CD14-positive monocyte (primary cell): ENCODE measurements around the gene B3GNT8. TPM values are rescaled to one million over a fixed set of nuclear protein-coding genes. Genes with fewer than 3 reads are reported as not detected.

Source experiments
- DNase-seq, 3 donors: peaks; one replicate each; pipeline ENCODE4 v3.0.0-alpha.2; 2011 to 2022
- H2AFZ ChIP-seq: 2 replicates; pipeline ENCODE4 v1.6.0; 2012; ENCODE audit warnings: mild to moderate bottlenecking, low read depth, low read length, inconsistent platforms; ENCODE audit not compliant: insufficient read depth, poor library complexity, severe bottlenecking
- H3K27ac ChIP-seq, 2 donors: 1 replicate in 1 of 2; 2 replicates in 1 of 2; pipeline ENCODE4 v1.5.1; 2012 to 2013; ENCODE audit warnings: low read length in 2 of 2, control low read depth in 1 of 2, inconsistent platforms in 1 of 2, low read depth in 1 of 2, mild to moderate bottlenecking in 1 of 2
- H3K27me3 ChIP-seq, 2 donors: one replicate each; pipeline versions ENCODE4 v1.6.0 to v1.6.1; 2011 to 2013; ENCODE audit warnings: low read length in 2 of 2; ENCODE audit not compliant: control insufficient read depth in 2 of 2, insufficient read depth in 2 of 2
- H3K36me3 ChIP-seq, 2 donors: replicated peaks in 1 of 2; 1 replicate in 1 of 2; 2 replicates in 1 of 2; pipeline versions ENCODE4 v1.5.1 to v1.6.1; 2012 to 2013; ENCODE audit warnings: low read length in 2 of 2, control low read depth in 1 of 2, inconsistent platforms in 1 of 2, mild to moderate bottlenecking in 1 of 2; ENCODE audit not compliant: insufficient read depth in 2 of 2, control insufficient read depth in 1 of 2
- H3K4me1 ChIP-seq, 2 donors: 1 replicate in 1 of 2; 2 replicates in 1 of 2; pipeline versions ENCODE4 v1.5.1 to v1.6.1; 2012 to 2013; ENCODE audit warnings: low read length in 2 of 2, control low read depth in 1 of 2, inconsistent platforms in 1 of 2, mild to moderate bottlenecking in 1 of 2, moderate library complexity in 1 of 2; ENCODE audit not compliant: insufficient read depth in 2 of 2, control insufficient read depth in 1 of 2
- H3K4me2 ChIP-seq: replicated peaks from 2 replicates; pipeline ENCODE3; 2012; ENCODE audit warnings: low read length, moderate library complexity, mild to moderate bottlenecking; ENCODE audit not compliant: poor library complexity, severe bottlenecking; ENCODE audit errors: extremely low read depth
- H3K4me3 ChIP-seq, 3 experiments: fragments of 200-600 bp in 1 of 3; sonication (generic) in 1 of 3; replicated peaks in 1 of 3; 1 replicate in 2 of 3; 2 replicates in 1 of 3; pipeline ENCODE4 v1.5.1; 2011 to 2013; ENCODE audit warnings: low read length in 3 of 3, mild to moderate bottlenecking in 3 of 3, control low read depth in 2 of 3, low read depth in 2 of 3, inconsistent platforms in 1 of 3, moderate library complexity in 1 of 3
- H3K79me2 ChIP-seq: 2 replicates; pipeline ENCODE4 v1.6.0; 2012; ENCODE audit warnings: mild to moderate bottlenecking, control low read depth, inconsistent platforms, low read length, moderate library complexity; ENCODE audit not compliant: insufficient read depth
- H3K9ac ChIP-seq: 2 replicates; pipeline ENCODE4 v1.6.0; 2017; ENCODE audit warnings: low read length, mild to moderate bottlenecking; ENCODE audit not compliant: insufficient read depth, poor library complexity, severe bottlenecking
- H3K9me3 ChIP-seq, 2 donors: replicated peaks in 1 of 2; 1 replicate in 1 of 2; 2 replicates in 1 of 2; pipeline versions ENCODE4 v1.5.1 to v1.6.1; 2012 to 2013; ENCODE audit warnings: low read length in 2 of 2, control low read depth in 1 of 2; ENCODE audit not compliant: control insufficient read depth in 1 of 2, insufficient read depth in 1 of 2
- H4K20me1 ChIP-seq: 2 replicates; pipeline ENCODE4 v1.6.0; 2012; ENCODE audit warnings: mild to moderate bottlenecking, low read length, control low read depth, moderate library complexity; ENCODE audit not compliant: insufficient read depth
- H3K27ac Mint-ChIP-seq, 7 donors: one replicate each; pipeline ENCODE4 v1.8.0; 2020; ENCODE audit warnings: mild to moderate bottlenecking in 7 of 7, mixed read lengths in 7 of 7, moderate library complexity in 6 of 7, inconsistent platforms in 2 of 7
- H3K27me3 Mint-ChIP-seq, 3 donors: one replicate each; pipeline ENCODE4 v1.8.0; 2021 to 2022; ENCODE audit warnings: low read depth in 3 of 3, mild to moderate bottlenecking in 3 of 3, mixed read lengths in 3 of 3, moderate library complexity in 3 of 3, inconsistent platforms in 1 of 3
- H3K36me3 Mint-ChIP-seq, 2 donors: one replicate each; pipeline ENCODE4 v1.8.0; 2020; ENCODE audit warnings: mixed read lengths in 2 of 2, inconsistent platforms in 1 of 2, mild to moderate bottlenecking in 1 of 2
- H3K4me1 Mint-ChIP-seq: one replicate; pipeline ENCODE4 v1.8.0; 2020; ENCODE audit warnings: mild to moderate bottlenecking, mixed read lengths
- H3K4me3 Mint-ChIP-seq, 2 donors: one replicate each; pipeline ENCODE4 v1.8.0; 2020; ENCODE audit warnings: mild to moderate bottlenecking in 2 of 2, mixed read lengths in 2 of 2, moderate library complexity in 1 of 2
- H3K9me3 Mint-ChIP-seq, 7 donors: one replicate each; pipeline ENCODE4 v1.8.0; 2020 to 2022; ENCODE audit warnings: mixed read lengths in 7 of 7, mild to moderate bottlenecking in 6 of 7, moderate library complexity in 6 of 7, inconsistent platforms in 2 of 7
- CTCF ChIP-seq: fragments of 200-600 bp; IDR thresholded peaks from one replicate; pipeline ENCODE4 v1.8.0; 2022; ENCODE audit warnings: antibody characterized with exemption, mild to moderate bottlenecking
- WGBS: methylation state at CpG from one replicate; pipeline ENCODE4 v1.1.5; 2013; ENCODE audit warnings: missing lambda C conversion rate; ENCODE audit not compliant: insufficient coverage; 5-methylcytosine and 5-hydroxymethylcytosine counted together
- intact Hi-C, 2 donors: fragments of 100-400 bp; cut with micrococcal nuclease; formaldehyde crosslinking; loops; one replicate each; pipeline versions ENCODE4 v1.15.0 to v1.15.1; 2023
- polyA plus RNA-seq, 3 donors: library from polyadenylated mRNA; depleted of rRNA in 1 of 3; unstranded in 2 of 3; stranded (reverse) in 1 of 3; fragments of 300-500 nt in 2 of 3; fragments of >200 nt in 1 of 3; fragmentation: Illumina TruSeq in 2 of 3; gene quantifications; 1 replicate in 2 of 3; 2 replicates in 1 of 3; pipeline ENCODE4 v1.2.3, GENCODE V29; 2012 to 2021

B3GNT8 gene
- polyA plus RNA-seq, 3 donors, result 2.9 to 18.9 (median 17.4) TPM

GRCh38 chr19:41428481-41428859, 1.3 kb upstream of the B3GNT8 start:
- intact Hi-C loops, result loop anchor here in 1 of 2 donors (10.0 kb wide), 1 partner anchor 54 kb away; the partner anchor contains the start of gene TMEM91
- Histone ChIP-seq H3K79me2 (peaks cover 69% of the 10 kb centered on the region), H4K20me1 (peaks cover 34% of the 10 kb centered on the region), H3K27me3 (no peaks in the 10 kb centered on the region), H3K4me3 (peak overlapping the region; percentile 61 to 85 (median 75)), H3K27ac (peak overlapping the region; percentile 73 to 77), H3K4me1 (peaks cover 60 to 67% of the 10 kb centered on the region in 2 donors), H3K36me3 (peaks cover 37 to 41% of the 10 kb centered on the region in 2 donors), H3K9me3 (no peaks in the 10 kb centered on the region), H3K9ac (peak overlapping the region; percentile 71), H3K4me2 (peak overlapping the region; percentile 87), H2AFZ (no peak overlapping the region)
- H3K36me3 Mint-ChIP-seq, result peaks cover 34 to 55% of the 10 kb centered on the region in 2 donors
- peaks cover 0 to 1% (median 0%) of the 10 kb centered on the region in 3 donors for H3K27me3 Mint-ChIP-seq
- H3K4me3 Mint-ChIP-seq, result peak overlapping the region; percentile 94 to 98
- peaks cover 56% of the 10 kb centered on the region for H3K4me1 Mint-ChIP-seq
- H3K27ac Mint-ChIP-seq, result peak overlapping the region in 6 of 7 donors; percentile 39 to 97 (median 90)
- H3K9me3 Mint-ChIP-seq, result no peaks in the 10 kb centered on the region
- TF ChIP-seq CTCF, result no peak
- 0% methylated on average over 1 of the region's 1 CpG for WGBS
- no peak for DNase-seq

GRCh38 chr19:41427647-41428480, 690 bp upstream of the B3GNT8 start:
- intact Hi-C loops, result loop anchor here in 1 of 2 donors (10.0 kb wide), 1 partner anchor 53 kb away; the partner anchor contains the start of gene TMEM91
- peak in 2 of 3 donors; percentile 34 to 35 for DNase-seq
- peak overlapping the region; percentile 77 for H2AFZ ChIP-seq
- whole genome bisulfite sequencing, result 0% methylated on average over 14 of the region's 23 CpGs
- H3K9me3 ChIP-seq, result no peaks in the 10 kb centered on the region
- peak overlapping the region; percentile 94 to 98 for H3K4me3 Mint-ChIP-seq
- H3K27ac Mint-ChIP-seq, result peak overlapping the region; percentile 86 to 97 (median 91)
- H3K4me3 ChIP-seq, result peak overlapping the region; percentile 61 to 85 (median 75)
- peak overlapping the region; percentile 87 for H3K4me2 ChIP-seq
- H3K79me2 ChIP-seq, result peaks cover 69% of the 10 kb centered on the region
- H3K27ac ChIP-seq, result peak overlapping the region; percentile 73 to 77
- no peak for TF ChIP-seq CTCF
- H3K9me3 Mint-ChIP-seq, result no peaks in the 10 kb centered on the region
- peaks cover 36% of the 10 kb centered on the region for H4K20me1 ChIP-seq
- H3K36me3 Mint-ChIP-seq, result peaks cover 34 to 55% of the 10 kb centered on the region in 2 donors
- H3K36me3 ChIP-seq, result peaks cover 41 to 43% of the 10 kb centered on the region in 2 donors
- peak overlapping the region; percentile 71 for H3K9ac ChIP-seq
- H3K4me1 Mint-ChIP-seq, result peaks cover 57% of the 10 kb centered on the region
- H3K27me3 Mint-ChIP-seq, result peaks cover 0 to 1% (median 0%) of the 10 kb centered on the region in 3 donors
- H3K27me3 ChIP-seq, result no peaks in the 10 kb centered on the region
- peaks cover 64 to 72% of the 10 kb centered on the region in 2 donors for H3K4me1 ChIP-seq
